ENCODE results near the gene TRIM39. TPM values are rescaled to one million over a fixed set of nuclear protein-coding genes. Genes with fewer than 3 reads are reported as not detected.
A peak's percentile ranks its signal among the peaks of the same experiment; 100 is the strongest.

TRIM39 gene
- total and polyA plus RNA-seq, 9 of the 15 experiments (the other 6 are each of a cell fraction or from before 2014, with no cell fraction given) = 5.6 to 17.7 (median 12.8) TPM

DNA sequence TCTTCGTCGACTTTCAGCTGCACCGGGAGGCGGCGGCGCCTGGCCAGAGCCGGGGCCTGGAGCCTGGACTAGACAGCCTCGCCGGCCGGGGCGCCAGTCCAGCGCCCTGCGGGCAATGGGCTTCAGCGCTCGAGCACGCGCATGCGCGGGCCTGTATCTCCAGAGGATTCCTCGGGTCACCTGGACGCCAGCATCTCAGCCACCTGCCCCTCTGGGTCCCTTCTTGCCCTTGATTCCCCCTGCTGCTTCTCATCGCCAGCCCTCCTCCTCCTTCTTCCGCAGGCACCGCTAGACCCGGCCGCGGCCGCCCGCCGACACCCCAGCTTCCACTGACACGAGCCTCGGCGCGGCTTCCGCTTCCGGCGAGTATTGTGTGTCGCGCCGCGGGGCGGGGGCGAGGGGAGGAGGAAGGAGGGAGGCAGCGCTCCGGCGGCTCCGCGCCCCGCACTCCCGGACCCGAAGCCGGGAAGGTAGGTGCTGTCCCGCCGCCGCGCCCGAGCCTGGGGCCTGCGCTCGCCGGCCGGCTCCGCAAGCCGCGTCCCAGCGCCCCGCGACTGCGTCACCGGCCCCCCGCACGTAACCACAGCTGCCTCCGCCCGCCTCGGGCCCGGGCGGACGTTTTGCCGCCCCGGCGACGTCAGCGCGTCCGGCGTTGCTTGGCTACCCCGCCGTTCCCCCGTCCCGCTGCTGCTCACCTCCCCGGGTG is at the start of gene TRIM39 (continued):
- TF ChIP-seq, protein P1, sequence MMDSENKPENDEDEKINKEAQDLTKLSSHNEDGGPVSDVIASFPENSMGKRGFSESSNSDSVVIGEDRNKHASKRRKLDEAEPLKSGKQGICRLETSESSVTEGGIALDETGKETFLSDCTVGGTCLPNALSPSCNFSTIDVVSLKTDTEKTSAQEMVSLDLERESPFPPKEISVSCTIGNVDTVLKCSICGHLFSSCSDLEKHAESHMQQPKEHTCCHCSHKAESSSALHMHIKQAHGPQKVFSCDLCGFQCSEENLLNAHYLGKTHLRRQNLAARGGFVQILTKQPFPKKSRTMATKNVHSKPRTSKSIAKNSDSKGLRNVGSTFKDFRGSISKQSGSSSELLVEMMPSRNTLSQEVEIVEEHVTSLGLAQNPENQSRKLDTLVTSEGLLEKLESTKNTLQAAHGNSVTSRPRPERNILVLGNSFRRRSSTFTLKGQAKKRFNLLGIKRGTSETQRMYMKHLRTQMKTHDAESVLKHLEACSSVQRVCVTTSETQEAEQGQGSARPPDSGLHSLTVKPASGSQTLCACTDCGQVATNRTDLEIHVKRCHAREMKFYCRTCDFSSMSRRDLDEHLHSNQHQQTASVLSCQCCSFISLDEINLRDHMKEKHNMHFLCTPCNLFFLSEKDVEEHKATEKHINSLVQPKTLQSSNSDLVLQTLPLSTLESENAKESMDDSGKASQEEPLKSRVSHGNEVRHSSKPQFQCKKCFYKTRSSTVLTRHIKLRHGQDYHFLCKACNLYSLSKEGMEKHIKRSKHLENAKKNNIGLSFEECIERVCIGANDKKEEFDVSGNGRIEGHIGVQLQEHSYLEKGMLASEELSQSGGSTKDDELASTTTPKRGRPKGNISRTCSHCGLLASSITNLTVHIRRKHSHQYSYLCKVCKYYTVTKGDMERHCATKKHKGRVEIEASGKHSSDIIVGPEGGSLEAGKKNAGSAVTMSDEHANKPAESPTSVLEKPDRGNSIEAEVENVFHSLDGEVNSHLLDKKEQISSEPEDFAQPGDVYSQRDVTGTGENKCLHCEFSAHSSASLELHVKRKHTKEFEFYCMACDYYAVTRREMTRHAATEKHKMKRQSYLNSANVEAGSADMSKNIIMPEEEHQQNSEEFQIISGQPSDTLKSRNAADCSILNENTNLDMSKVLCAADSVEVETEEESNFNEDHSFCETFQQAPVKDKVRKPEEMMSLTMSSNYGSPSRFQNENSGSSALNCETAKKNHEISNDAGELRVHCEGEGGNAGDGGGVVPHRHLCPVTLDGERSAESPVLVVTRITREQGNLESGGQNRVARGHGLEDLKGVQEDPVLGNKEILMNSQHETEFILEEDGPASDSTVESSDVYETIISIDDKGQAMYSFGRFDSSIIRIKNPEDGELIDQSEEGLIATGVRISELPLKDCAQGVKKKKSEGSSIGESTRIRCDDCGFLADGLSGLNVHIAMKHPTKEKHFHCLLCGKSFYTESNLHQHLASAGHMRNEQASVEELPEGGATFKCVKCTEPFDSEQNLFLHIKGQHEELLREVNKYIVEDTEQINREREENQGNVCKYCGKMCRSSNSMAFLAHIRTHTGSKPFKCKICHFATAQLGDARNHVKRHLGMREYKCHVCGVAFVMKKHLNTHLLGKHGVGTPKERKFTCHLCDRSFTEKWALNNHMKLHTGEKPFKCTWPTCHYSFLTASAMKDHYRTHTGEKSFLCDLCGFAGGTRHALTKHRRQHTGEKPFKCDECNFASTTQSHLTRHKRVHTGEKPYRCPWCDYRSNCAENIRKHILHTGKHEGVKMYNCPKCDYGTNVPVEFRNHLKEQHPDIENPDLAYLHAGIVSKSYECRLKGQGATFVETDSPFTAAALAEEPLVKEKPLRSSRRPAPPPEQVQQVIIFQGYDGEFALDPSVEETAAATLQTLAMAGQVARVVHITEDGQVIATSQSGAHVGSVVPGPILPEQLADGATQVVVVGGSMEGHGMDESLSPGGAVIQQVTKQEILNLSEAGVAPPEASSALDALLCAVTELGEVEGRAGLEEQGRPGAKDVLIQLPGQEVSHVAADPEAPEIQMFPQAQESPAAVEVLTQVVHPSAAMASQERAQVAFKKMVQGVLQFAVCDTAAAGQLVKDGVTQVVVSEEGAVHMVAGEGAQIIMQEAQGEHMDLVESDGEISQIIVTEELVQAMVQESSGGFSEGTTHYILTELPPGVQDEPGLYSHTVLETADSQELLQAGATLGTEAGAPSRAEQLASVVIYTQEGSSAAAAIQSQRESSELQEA (IDR thresholded peaks at IDR 0.05; ENCODE audit: low read depth) = no peak
- TF ChIP-seq MTA1 (IDR thresholded peaks at IDR 0.05; ENCODE audit: borderline replicate concordance) (peak; percentile 72; the same call in 1 of the 2 replicates), FOS (IDR thresholded peaks at IDR 0.05; ENCODE audit: extremely low read depth, insufficient read length) (no peak), L3MBTL2 (IDR thresholded peaks at IDR 0.05) (peak; percentile 56; the same call in 1 of the 2 replicates), ZFP36 (IDR thresholded peaks at IDR 0.05; ENCODE audit: low read depth, low read length, partially characterized antibody) (peak; percentile 33), ZBTB17 (CRISPR knock-in tag; IDR thresholded peaks at IDR 0.05) (no peak; the same call in 1 of the 2 replicates), ZBTB1 (CRISPR knock-in tag; IDR thresholded peaks at IDR 0.05; ENCODE audit: borderline replicate concordance, low read depth) (peak; percentile 67), CEBPB (tag; IDR thresholded peaks at IDR 0.05) (no peak), JUNB (CRISPR knock-in tag; conservative IDR thresholded peaks at IDR 0.05) (0 out of 2 replicates have a peak, but pooled peaks have one; percentile 11), ASH1L (IDR thresholded peaks at IDR 0.05; ENCODE audit: borderline replicate concordance, low read depth, partially characterized antibody) (no peak), ZSCAN32 (CRISPR knock-in tag; IDR thresholded peaks at IDR 0.05) (no peak)
- TF ChIP-seq, protein P2, sequence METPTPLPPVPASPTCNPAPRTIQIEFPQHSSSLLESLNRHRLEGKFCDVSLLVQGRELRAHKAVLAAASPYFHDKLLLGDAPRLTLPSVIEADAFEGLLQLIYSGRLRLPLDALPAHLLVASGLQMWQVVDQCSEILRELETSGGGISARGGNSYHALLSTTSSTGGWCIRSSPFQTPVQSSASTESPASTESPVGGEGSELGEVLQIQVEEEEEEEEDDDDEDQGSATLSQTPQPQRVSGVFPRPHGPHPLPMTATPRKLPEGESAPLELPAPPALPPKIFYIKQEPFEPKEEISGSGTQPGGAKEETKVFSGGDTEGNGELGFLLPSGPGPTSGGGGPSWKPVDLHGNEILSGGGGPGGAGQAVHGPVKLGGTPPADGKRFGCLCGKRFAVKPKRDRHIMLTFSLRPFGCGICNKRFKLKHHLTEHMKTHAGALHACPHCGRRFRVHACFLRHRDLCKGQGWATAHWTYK (CRISPR knock-in tag; IDR thresholded peaks at IDR 0.05) = peak; percentile 78
- TF ChIP-seq, protein P3, sequence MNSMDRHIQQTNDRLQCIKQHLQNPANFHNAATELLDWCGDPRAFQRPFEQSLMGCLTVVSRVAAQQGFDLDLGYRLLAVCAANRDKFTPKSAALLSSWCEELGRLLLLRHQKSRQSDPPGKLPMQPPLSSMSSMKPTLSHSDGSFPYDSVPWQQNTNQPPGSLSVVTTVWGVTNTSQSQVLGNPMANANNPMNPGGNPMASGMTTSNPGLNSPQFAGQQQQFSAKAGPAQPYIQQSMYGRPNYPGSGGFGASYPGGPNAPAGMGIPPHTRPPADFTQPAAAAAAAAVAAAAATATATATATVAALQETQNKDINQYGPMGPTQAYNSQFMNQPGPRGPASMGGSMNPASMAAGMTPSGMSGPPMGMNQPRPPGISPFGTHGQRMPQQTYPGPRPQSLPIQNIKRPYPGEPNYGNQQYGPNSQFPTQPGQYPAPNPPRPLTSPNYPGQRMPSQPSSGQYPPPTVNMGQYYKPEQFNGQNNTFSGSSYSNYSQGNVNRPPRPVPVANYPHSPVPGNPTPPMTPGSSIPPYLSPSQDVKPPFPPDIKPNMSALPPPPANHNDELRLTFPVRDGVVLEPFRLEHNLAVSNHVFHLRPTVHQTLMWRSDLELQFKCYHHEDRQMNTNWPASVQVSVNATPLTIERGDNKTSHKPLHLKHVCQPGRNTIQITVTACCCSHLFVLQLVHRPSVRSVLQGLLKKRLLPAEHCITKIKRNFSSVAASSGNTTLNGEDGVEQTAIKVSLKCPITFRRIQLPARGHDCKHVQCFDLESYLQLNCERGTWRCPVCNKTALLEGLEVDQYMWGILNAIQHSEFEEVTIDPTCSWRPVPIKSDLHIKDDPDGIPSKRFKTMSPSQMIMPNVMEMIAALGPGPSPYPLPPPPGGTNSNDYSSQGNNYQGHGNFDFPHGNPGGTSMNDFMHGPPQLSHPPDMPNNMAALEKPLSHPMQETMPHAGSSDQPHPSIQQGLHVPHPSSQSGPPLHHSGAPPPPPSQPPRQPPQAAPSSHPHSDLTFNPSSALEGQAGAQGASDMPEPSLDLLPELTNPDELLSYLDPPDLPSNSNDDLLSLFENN (IDR thresholded peaks at IDR 0.05; ENCODE audit: low read depth in 2 of 2, low read length in 2 of 2) = 0 out of 4 replicates have a peak, but pooled peaks of 1 of the 2 experiments have one; percentile 11
